ENCODE results near the gene ATG14. TPM values are rescaled to one million over a fixed set of nuclear protein-coding genes. Genes with fewer than 3 reads are reported as not detected.

Gene ATG14
- polyA plus RNA-seq, 2 of the 4 experiments (the other 2 are of a cell fraction): 5.9 to 7.4 TPM

DNA sequence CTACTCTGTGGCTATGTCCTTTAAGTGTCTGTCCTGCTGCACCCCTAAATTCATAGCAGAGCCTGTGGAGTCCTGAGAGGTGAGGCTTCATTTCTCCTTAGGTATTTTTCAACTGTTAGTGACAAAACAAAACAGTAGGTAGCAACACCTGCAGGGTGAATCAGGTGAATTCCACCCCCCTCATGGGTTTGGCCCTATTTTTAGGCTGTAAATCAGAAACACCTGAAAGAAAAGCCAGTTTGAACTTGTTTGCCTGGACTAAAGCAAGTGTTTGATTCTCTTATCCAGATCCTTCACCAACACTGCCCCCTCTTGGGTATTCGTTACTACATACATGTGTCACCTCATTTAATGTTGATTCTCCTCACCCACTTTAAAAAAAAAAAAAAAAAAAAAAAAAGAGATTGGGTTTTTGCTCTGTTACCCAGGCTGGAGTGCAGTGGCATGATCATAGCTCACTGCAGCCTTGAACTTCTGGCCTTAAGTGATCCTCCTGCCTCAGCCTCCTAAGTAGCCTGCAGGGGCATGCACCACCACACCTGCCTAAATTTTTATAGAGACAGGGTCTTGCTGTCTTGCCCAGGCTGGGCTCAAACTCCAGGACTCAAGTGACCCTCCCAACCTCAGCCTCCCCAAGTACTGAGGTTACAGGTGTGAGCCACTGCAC lies 18.5 kb upstream of the ATG14 start:
- peak; percentile 64 to 79 for DNase-seq (ENCODE audit: low read depth in 1 of 2, low spot score in 1 of 2)
- Histone ChIP-seq H3K4me3 (no peak overlapping the region), H3K27ac (no peak overlapping the region), H3K4me1 (no peaks in the 10 kb centered on the region), H3K4me2 (no peak overlapping the region), H3K9me3 (no peaks in the 10 kb centered on the region)
- CTCF ChIA-PET: interaction anchor here (0.6 to 3.4 kb wide), 11 partner anchors 9 to 1051 kb away, joined by 3 to 18 read pairs (median 3); partner anchors contain the start of gene FBXO34
- no peak for TF ChIP-seq RNF2 (IDR thresholded peaks at IDR 0.05; ENCODE audit: borderline replicate concordance, low read depth)
- TF ChIP-seq HEYL (CRISPR knock-in tag; IDR thresholded peaks at IDR 0.05): no peak
- TF ChIP-seq ESRRA (IDR thresholded peaks at IDR 0.05; ENCODE audit: borderline replicate concordance, low read length): no peak
- no peak for TF ChIP-seq JUNB (IDR thresholded peaks at IDR 0.05)
- TF ChIP-seq MAFK (IDR thresholded peaks at IDR 0.05; ENCODE audit: partially characterized antibody): no peak
- no peak for TF ChIP-seq RARB (CRISPR knock-in tag; IDR thresholded peaks at IDR 0.05)
- TF ChIP-seq RAD21 (conservative IDR thresholded peaks at IDR 0.05 in 1 of 2, IDR thresholded peaks at IDR 0.05 in 1 of 2): peak; percentile 61 to 62
- TF ChIP-seq SREBF2 (IDR thresholded peaks at IDR 0.05): no peak
- TF ChIP-seq RCOR1 (IDR thresholded peaks at IDR 0.05; ENCODE audit: low read depth, low read length): no peak
- no peak for TF ChIP-seq HDAC2 (IDR thresholded peaks at IDR 0.05)
- no peak for TF ChIP-seq ZSCAN20 (CRISPR knock-in tag; IDR thresholded peaks at IDR 0.05)
- TF ChIP-seq, protein P1, sequence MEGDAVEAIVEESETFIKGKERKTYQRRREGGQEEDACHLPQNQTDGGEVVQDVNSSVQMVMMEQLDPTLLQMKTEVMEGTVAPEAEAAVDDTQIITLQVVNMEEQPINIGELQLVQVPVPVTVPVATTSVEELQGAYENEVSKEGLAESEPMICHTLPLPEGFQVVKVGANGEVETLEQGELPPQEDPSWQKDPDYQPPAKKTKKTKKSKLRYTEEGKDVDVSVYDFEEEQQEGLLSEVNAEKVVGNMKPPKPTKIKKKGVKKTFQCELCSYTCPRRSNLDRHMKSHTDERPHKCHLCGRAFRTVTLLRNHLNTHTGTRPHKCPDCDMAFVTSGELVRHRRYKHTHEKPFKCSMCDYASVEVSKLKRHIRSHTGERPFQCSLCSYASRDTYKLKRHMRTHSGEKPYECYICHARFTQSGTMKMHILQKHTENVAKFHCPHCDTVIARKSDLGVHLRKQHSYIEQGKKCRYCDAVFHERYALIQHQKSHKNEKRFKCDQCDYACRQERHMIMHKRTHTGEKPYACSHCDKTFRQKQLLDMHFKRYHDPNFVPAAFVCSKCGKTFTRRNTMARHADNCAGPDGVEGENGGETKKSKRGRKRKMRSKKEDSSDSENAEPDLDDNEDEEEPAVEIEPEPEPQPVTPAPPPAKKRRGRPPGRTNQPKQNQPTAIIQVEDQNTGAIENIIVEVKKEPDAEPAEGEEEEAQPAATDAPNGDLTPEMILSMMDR (IDR thresholded peaks at IDR 0.05): peak; percentile 57
- TF ChIP-seq NFE2L2 (conservative IDR thresholded peaks at IDR 0.05; ENCODE audit: low read length): no peak
- no peak for TF ChIP-seq BHLHE40 (IDR thresholded peaks at IDR 0.05; ENCODE audit: low read depth, low read length)
- no peak for TF ChIP-seq CEBPB (IDR thresholded peaks at IDR 0.05)
- TF ChIP-seq JUN (IDR thresholded peaks at IDR 0.05): no peak
- no peak for TF ChIP-seq NPAS2 (CRISPR knock-in tag; IDR thresholded peaks at IDR 0.05; ENCODE audit: borderline replicate concordance)
- TF ChIP-seq RFX5 (IDR thresholded peaks at IDR 0.05): no peak
- no peak for TF ChIP-seq ZC3H11A (IDR thresholded peaks at IDR 0.05)
- TF ChIP-seq KDM5A (IDR thresholded peaks at IDR 0.05): no peak
- peak; percentile 41; the same call in 2 of the 3 replicates for TF ChIP-seq SMC3 (IDR thresholded peaks at IDR 0.05)
- no peak for TF ChIP-seq ZFP36 (IDR thresholded peaks at IDR 0.05; ENCODE audit: borderline replicate concordance, partially characterized antibody)
- TF ChIP-seq CBX2 (IDR thresholded peaks at IDR 0.05; ENCODE audit: borderline replicate concordance, low read depth): no peak
- no peak for TF ChIP-seq FOSB (CRISPR knock-in tag; IDR thresholded peaks at IDR 0.05)
- TF ChIP-seq FOSL2 (IDR thresholded peaks at IDR 0.05): no peak
- no peak for TF ChIP-seq FOSL2 (CRISPR knock-in tag; IDR thresholded peaks at IDR 0.05)
- TF ChIP-seq, protein P2, sequence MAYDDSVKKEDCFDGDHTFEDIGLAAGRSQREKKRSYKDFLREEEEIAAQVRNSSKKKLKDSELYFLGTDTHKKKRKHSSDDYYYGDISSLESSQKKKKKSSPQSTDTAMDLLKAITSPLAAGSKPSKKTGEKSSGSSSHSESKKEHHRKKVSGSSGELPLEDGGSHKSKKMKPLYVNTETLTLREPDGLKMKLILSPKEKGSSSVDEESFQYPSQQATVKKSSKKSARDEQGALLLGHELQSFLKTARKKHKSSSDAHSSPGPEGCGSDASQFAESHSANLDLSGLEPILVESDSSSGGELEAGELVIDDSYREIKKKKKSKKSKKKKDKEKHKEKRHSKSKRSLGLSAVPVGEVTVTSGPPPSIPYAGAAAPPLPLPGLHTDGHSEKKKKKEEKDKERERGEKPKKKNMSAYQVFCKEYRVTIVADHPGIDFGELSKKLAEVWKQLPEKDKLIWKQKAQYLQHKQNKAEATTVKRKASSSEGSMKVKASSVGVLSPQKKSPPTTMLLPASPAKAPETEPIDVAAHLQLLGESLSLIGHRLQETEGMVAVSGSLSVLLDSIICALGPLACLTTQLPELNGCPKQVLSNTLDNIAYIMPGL (CRISPR knock-in tag; IDR thresholded peaks at IDR 0.05; ENCODE audit: borderline replicate concordance): no peak
- POLR2A ChIA-PET: interaction anchor here (0.6 kb wide), 1 partner anchor 170 kb away, joined by 4 read pairs; no protein-coding TSS in a partner anchor
- peak; percentile 81 to 91; a peak in 5 of 6 replicates for ATAC-seq
- WGBS (ENCODE audit: missing lambda C conversion rate): 0% methylated on average over 1 of the region's 1 CpG
- no peak for FAIRE-seq

Data from A549 (cell line).